K562 (cell line): ENCODE measurements around the gene SLC10A3. TPM values are rescaled to one million over a fixed set of nuclear protein-coding genes. Genes with fewer than 3 reads are reported as not detected.

ENCODE experiments used
- ATAC-seq: fragments of 200-7000 bp; cut with Tn5 transposase; 3 replicates; pipeline ENCODE4 v1.9.1; 2020; ENCODE audit warnings: moderate library complexity
- BruUV-seq: library from RNA; stranded (reverse); fragments of 400-500 nt; replicated peaks from 2 replicates; lab custom pipeline; 2021; lab: Mats Ljungman, UMichigan
- CTCF ChIA-PET: fragments of 300-600 bp; formaldehyde crosslinking; extraction: SDS; loops from one replicate; lab custom pipeline; 2021; ENCODE audit warnings: low intra/inter-chr PET ratio; lab: Yijun Ruan, JAX
- POLR2A ChIA-PET: fragments of 300-600, 350-650 bp; sonication (Branson Sonifier 250); formaldehyde crosslinking; extraction: SDS; loops from one replicate; lab custom pipeline; 2021; ENCODE audit warnings: antibody characterized with exemption, inconsistent platforms; lab: Yijun Ruan, JAX
- DNase-seq, 4 experiments: peaks; one replicate each; pipeline versions ENCODE4 v3.0.0 to v3.0.0-alpha.2; 2011 to 2018; ENCODE audit warnings: low spot score in 3 of 4, mixed read lengths in 3 of 4; ENCODE audit errors: extremely low read depth in 1 of 4
- FAIRE-seq: peaks from 2 replicates; lab custom pipeline; 2011; peaks lifted over from hg19 to GRCh38; lab: Jason Lieb, UNC
- H2AFZ ChIP-seq: 2 replicates; pipeline ENCODE4 v1.6.0; 2011; ENCODE audit warnings: low read depth, low read length, control low read depth, inconsistent platforms
- H3K27ac ChIP-seq: fragments of 200-600 bp; 3 replicates; pipeline ENCODE4 v1.8.0; 2011; ENCODE audit warnings: low read depth, mild to moderate bottlenecking, control low read depth, inconsistent platforms, low read length, moderate library complexity, mixed read lengths; ENCODE audit errors: extremely low read depth
- H3K27me3 ChIP-seq, 2 experiments: fragments of 300-600 bp in 1 of 2; 2 replicates in 1 of 2; 3 replicates in 1 of 2; pipeline versions ENCODE4 v1.6.0 to v1.8.0; 2011; ENCODE audit warnings: inconsistent platforms in 2 of 2, low read length in 2 of 2, mild to moderate bottlenecking in 1 of 2, mixed read lengths in 1 of 2, moderate library complexity in 1 of 2; ENCODE audit not compliant: control insufficient read depth in 2 of 2, insufficient read depth in 2 of 2
- H3K36me3 ChIP-seq: fragments of 300-600 bp; 3 replicates; pipeline ENCODE4 v1.8.0; 2011; ENCODE audit warnings: mild to moderate bottlenecking, low read length, inconsistent platforms; ENCODE audit not compliant: control insufficient read depth, insufficient read depth
- H3K4me1 ChIP-seq, 2 experiments: fragments of 200-600 bp in 1 of 2; replicated peaks in 1 of 2; 2 replicates in 1 of 2; 3 replicates in 1 of 2; pipeline versions ENCODE4 v1.5.1 to v1.8.0; 2011; ENCODE audit warnings: inconsistent platforms in 2 of 2, low read length in 2 of 2, mild to moderate bottlenecking in 1 of 2, mixed read lengths in 1 of 2, moderate library complexity in 1 of 2; ENCODE audit not compliant: control insufficient read depth in 2 of 2, insufficient read depth in 2 of 2
- H3K4me2 ChIP-seq: 2 replicates; pipeline ENCODE4 v1.6.1; 2011; ENCODE audit warnings: low read length, control low read depth, inconsistent platforms, mixed read lengths; ENCODE audit not compliant: insufficient read depth
- H3K4me3 ChIP-seq: fragments of 200-600 bp; sonication (generic), shearing (Covaris generic); 2 replicates; pipeline ENCODE4 v1.5.1; 2016; ENCODE audit warnings: control low read depth, inconsistent platforms
- H3K79me2 ChIP-seq: fragments of 200-600 bp; 3 replicates; pipeline ENCODE4 v1.8.0; 2011; ENCODE audit warnings: low read length, inconsistent platforms; ENCODE audit not compliant: control insufficient read depth, insufficient read depth
- H3K9ac ChIP-seq, 2 experiments: 2 replicates each; pipeline versions ENCODE4 v1.6.0 to v1.6.1; 2011; ENCODE audit warnings: low read depth in 2 of 2, low read length in 2 of 2, control low read depth in 1 of 2, inconsistent platforms in 1 of 2, mild to moderate bottlenecking in 1 of 2, mixed read lengths in 1 of 2; ENCODE audit not compliant: insufficient read depth in 1 of 2
- H3K9me1 ChIP-seq: one replicate; pipeline ENCODE4 v1.6.0; 2011; ENCODE audit warnings: inconsistent platforms, mild to moderate bottlenecking, low read length, moderate library complexity; ENCODE audit not compliant: control insufficient read depth, insufficient read depth
- H3K9me3 ChIP-seq: replicated peaks from 2 replicates; pipeline ENCODE4 v1.5.1; 2011; ENCODE audit warnings: low read depth, low read length, inconsistent platforms; ENCODE audit not compliant: control insufficient read depth, insufficient read depth
- H4K20me1 ChIP-seq: replicated peaks from 2 replicates; pipeline ENCODE4 v1.6.1; 2011; ENCODE audit warnings: low read length, inconsistent platforms, mixed read lengths; ENCODE audit not compliant: control insufficient read depth, insufficient read depth
- CTBP1 ChIP-seq: fragments of 450-650 bp; IDR thresholded peaks from 2 replicates; pipeline ENCODE4 v1.6.1; 2016; ENCODE audit warnings: borderline replicate concordance
- FIP1L1 ChIP-seq: fragments of 200-400 bp; formaldehyde crosslinking; IDR thresholded peaks from 2 replicates; pipeline ENCODE4 v1.6.1; 2018; ENCODE audit warnings: mild to moderate bottlenecking, low read depth, low read length; ENCODE audit not compliant: poor library complexity, severe bottlenecking
- FOXK1 ChIP-seq: sonication (generic); formaldehyde crosslinking; IDR thresholded peaks from 2 replicates; pipeline ENCODE4 v1.8.0; 2022; ENCODE audit warnings: missing genetic modification reagents, mild to moderate bottlenecking, borderline replicate concordance
- L3MBTL2 ChIP-seq: fragments of 450-650 bp; IDR thresholded peaks from 2 replicates; pipeline ENCODE4 v1.6.1; 2016; ENCODE audit warnings: mild to moderate bottlenecking, moderate library complexity
- MAFF ChIP-seq: IDR thresholded peaks from 2 replicates; pipeline ENCODE4 v1.6.1; 2012; ENCODE audit warnings: low read length, improper control_type of control experiment
- RBBP5 ChIP-seq: fragments of 200-600 bp; sonication (generic); IDR thresholded peaks from 2 replicates; pipeline ENCODE4 v1.6.1; 2012; ENCODE audit warnings: borderline replicate concordance, mild to moderate bottlenecking, low read length, control low read depth, inconsistent platforms; ENCODE audit not compliant: insufficient read depth, poor library complexity, severe bottlenecking
- SMAD4 ChIP-seq: fragments of 250-450 bp; sonication (Bioruptor Pico); conservative IDR thresholded peaks from 2 replicates; pipeline ENCODE4 v1.8.0; 2021; ENCODE audit warnings: inconsistent platforms, mild to moderate bottlenecking, moderate library complexity
- ZNF282 ChIP-seq: sonication (generic); formaldehyde crosslinking; IDR thresholded peaks from 2 replicates; pipeline ENCODE4 v1.8.1; 2023; ENCODE audit warnings: missing genetic modification reagents
- ZNF561 ChIP-seq: fragments of 450-650 bp; formaldehyde crosslinking; conservative IDR thresholded peaks from 2 replicates; pipeline ENCODE4 v1.4.0; 2020; ENCODE audit warnings: mild to moderate bottlenecking, moderate library complexity
- WGBS: fragments of 100-300 bp; shearing (Covaris generic); methylation state at CpG from one replicate; pipeline ENCODE4 v1.1.6; 2016; ENCODE audit warnings: low coverage, mixed read lengths; ENCODE audit not compliant: insufficient coverage; ENCODE audit errors: missing lambda C conversion rate; 5-methylcytosine and 5-hydroxymethylcytosine counted together
- in situ Hi-C: fragments of 300-500 bp; cut with MboI; formaldehyde crosslinking; loops from 4 replicates; pipeline ENCODE4 v1.15.0; 2018; ENCODE audit warnings: inconsistent platforms, mixed read lengths
- intact Hi-C: fragments of 100-400 bp; cut with micrococcal nuclease; formaldehyde crosslinking; loops from 2 replicates; pipeline ENCODE4 v1.14.2; 2022
- polyA plus RNA-seq, 8 experiments: library from polyadenylated mRNA; depleted of rRNA in 4 of 8; stranded (reverse) in 5 of 8; unstranded in 3 of 8; fragments of >200 nt; fragmentation: Nextera tagmentation in 2 of 8; fragmentation: Illumina TruSeq in 1 of 8; extraction: Ambion mirVana in 2 of 8; extraction: Trizol in 1 of 8; gene quantifications; 2 replicates each; pipeline versions ENCODE4 v1.2.1 to v1.2.3, GENCODE V29; 2011 to 2014; ENCODE audit warnings: inconsistent platforms in 1 of 8, missing spikeins in 1 of 8
- total RNA-seq, 7 experiments: library from RNA; depleted of rRNA in 6 of 7; stranded (reverse); fragments of >200 nt in 6 of 7; fragmentation: Illumina TruSeq in 2 of 7; extraction: Trizol in 2 of 7; gene quantifications; 2 replicates each; pipeline versions ENCODE4 v1.2.1 to v1.2.3, GENCODE V29; 2011 to 2021; ENCODE audit warnings: low replicate concordance in 1 of 7
- TF ChIP-seq, protein P1 (sequence below): fragments of 200-800 bp; sonication (Bioruptor generic); IDR thresholded peaks from 2 replicates; pipeline ENCODE4 v1.6.1; 2017; ENCODE audit warnings: missing genetic modification characterization, missing compliant biosample characterization
- TF ChIP-seq, protein P2 (sequence below), 2 experiments: IDR thresholded peaks; 2 replicates each; pipeline ENCODE4 v1.6.1; 2011; ENCODE audit warnings: borderline replicate concordance in 1 of 2, control low read depth in 1 of 2, low read depth in 1 of 2, low read length in 1 of 2, mild to moderate bottlenecking in 1 of 2, mixed read lengths in 1 of 2, moderate library complexity in 1 of 2; ENCODE audit not compliant: insufficient read depth in 1 of 2, insufficient read length in 1 of 2, poor library complexity in 1 of 2, severe bottlenecking in 1 of 2; ENCODE audit errors: extremely low read depth in 1 of 2
- TF ChIP-seq, protein P3 (sequence below): conservative IDR thresholded peaks from 2 replicates; pipeline ENCODE4 v1.6.1; 2011; ENCODE audit warnings: low read depth, mild to moderate bottlenecking, low read length; ENCODE audit not compliant: control insufficient read depth
- TF ChIP-seq, protein P4 (sequence below): fragments of 450-650 bp; IDR thresholded peaks from 2 replicates; pipeline ENCODE4 v1.6.1; 2017; ENCODE audit warnings: antibody characterized with exemption, mild to moderate bottlenecking

SLC10A3 gene
- total and polyA plus RNA-seq, 9 of the 15 experiments (the other 6 are each of a cell fraction or from before 2014, with no cell fraction given), result 5.2 to 30.6 (median 16.7) TPM

DNA sequence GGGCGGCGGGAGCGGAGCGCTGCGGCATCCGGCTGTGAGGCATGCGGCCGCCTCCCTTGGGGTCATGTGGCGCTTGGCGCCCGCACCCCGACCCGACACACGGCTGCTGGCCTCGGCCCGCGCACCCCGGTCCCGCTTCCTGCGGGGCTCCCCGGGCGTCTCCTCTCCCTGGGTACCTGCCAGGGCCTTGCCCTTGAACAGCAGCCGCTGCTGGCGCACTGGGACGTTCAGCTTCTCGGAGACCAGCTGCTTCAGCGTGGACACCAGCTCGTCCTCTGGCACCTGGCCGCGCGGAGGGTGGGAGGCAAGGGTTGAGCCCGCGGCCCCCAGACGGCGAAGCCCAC is 4.4 kb downstream of the SLC10A3 start:
- Histone ChIP-seq H3K27ac (peak overlapping the region; percentile 87), H3K4me3 (peak overlapping the region; percentile 83), H4K20me1 (peaks cover 7% of the 10 kb centered on the region; the same call in 1 of the 2 replicates), H3K4me1 (peaks cover 44 to 87% of the 10 kb centered on the region in 2 experiments), H3K36me3 (peaks cover 50% of the 10 kb centered on the region), H3K9ac (peak overlapping the region; percentile 84 to 97), H3K9me3 (no peaks in the 10 kb centered on the region), H2AFZ (no peak overlapping the region), H3K9me1 (no peaks in the 10 kb centered on the region), H3K27me3 (no peaks in the 10 kb centered on the region), H3K79me2 (peaks cover 67% of the 10 kb centered on the region), H3K4me2 (peak overlapping the region; percentile 91)
- ChIA-PET CTCF (no interaction called here), POLR2A (interaction anchor here (0.7 to 2.1 kb wide), 4 partner anchors 9 to 88 kb away, joined by 3 to 10 read pairs (median 6); partner anchors contain the start of gene RPL10)
- in situ Hi-C loops, result no loop called here
- WGBS, result 2% methylated on average over 17 of the region's 35 CpGs
- no peak for FAIRE-seq
- intact Hi-C loops, result loop anchor here (5.0 kb wide), 1 partner anchor 89 kb away; the partner anchor contains the start of gene RPL10
- peak in 2 of 4 experiments; percentile 27 to 35 for DNase-seq
- BruUV-seq, result no TSS peak
- peak; percentile 1; the same call in 1 of the 3 replicates for ATAC-seq
- no peak for TF ChIP-seq FOXK1
- no peak for TF ChIP-seq ZNF282 (CRISPR knock-in tag)
- TF ChIP-seq FIP1L1, result peak; percentile 55
- TF ChIP-seq, protein P1, sequence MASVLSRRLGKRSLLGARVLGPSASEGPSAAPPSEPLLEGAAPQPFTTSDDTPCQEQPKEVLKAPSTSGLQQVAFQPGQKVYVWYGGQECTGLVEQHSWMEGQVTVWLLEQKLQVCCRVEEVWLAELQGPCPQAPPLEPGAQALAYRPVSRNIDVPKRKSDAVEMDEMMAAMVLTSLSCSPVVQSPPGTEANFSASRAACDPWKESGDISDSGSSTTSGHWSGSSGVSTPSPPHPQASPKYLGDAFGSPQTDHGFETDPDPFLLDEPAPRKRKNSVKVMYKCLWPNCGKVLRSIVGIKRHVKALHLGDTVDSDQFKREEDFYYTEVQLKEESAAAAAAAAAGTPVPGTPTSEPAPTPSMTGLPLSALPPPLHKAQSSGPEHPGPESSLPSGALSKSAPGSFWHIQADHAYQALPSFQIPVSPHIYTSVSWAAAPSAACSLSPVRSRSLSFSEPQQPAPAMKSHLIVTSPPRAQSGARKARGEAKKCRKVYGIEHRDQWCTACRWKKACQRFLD (CRISPR knock-in tag), result 0 out of 2 replicates have a peak, but pooled peaks have one; percentile 24
- TF ChIP-seq, protein P2, sequence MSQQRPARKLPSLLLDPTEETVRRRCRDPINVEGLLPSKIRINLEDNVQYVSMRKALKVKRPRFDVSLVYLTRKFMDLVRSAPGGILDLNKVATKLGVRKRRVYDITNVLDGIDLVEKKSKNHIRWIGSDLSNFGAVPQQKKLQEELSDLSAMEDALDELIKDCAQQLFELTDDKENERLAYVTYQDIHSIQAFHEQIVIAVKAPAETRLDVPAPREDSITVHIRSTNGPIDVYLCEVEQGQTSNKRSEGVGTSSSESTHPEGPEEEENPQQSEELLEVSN (IDR thresholded peaks at IDR 0.05; ENCODE audit: borderline replicate concordance in 1 of 2, extremely low read depth in 1 of 2, insufficient read depth in 1 of 2, insufficient read length in 1 of 2, low read depth in 1 of 2, low read length in 1 of 2, poor library complexity in 1 of 2, severe bottlenecking in 1 of 2), result peak; percentile 87 to 98
- no peak for TF ChIP-seq CTBP1
- TF ChIP-seq ZNF561, result no peak
- peak; percentile 93 for TF ChIP-seq L3MBTL2
- no peak for TF ChIP-seq MAFF
- TF ChIP-seq, protein P3, sequence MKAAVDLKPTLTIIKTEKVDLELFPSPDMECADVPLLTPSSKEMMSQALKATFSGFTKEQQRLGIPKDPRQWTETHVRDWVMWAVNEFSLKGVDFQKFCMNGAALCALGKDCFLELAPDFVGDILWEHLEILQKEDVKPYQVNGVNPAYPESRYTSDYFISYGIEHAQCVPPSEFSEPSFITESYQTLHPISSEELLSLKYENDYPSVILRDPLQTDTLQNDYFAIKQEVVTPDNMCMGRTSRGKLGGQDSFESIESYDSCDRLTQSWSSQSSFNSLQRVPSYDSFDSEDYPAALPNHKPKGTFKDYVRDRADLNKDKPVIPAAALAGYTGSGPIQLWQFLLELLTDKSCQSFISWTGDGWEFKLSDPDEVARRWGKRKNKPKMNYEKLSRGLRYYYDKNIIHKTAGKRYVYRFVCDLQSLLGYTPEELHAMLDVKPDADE, result 0 out of 2 replicates have a peak, but pooled peaks have one; percentile 19
- TF ChIP-seq RBBP5, result peak; percentile 45
- TF ChIP-seq, protein P4, sequence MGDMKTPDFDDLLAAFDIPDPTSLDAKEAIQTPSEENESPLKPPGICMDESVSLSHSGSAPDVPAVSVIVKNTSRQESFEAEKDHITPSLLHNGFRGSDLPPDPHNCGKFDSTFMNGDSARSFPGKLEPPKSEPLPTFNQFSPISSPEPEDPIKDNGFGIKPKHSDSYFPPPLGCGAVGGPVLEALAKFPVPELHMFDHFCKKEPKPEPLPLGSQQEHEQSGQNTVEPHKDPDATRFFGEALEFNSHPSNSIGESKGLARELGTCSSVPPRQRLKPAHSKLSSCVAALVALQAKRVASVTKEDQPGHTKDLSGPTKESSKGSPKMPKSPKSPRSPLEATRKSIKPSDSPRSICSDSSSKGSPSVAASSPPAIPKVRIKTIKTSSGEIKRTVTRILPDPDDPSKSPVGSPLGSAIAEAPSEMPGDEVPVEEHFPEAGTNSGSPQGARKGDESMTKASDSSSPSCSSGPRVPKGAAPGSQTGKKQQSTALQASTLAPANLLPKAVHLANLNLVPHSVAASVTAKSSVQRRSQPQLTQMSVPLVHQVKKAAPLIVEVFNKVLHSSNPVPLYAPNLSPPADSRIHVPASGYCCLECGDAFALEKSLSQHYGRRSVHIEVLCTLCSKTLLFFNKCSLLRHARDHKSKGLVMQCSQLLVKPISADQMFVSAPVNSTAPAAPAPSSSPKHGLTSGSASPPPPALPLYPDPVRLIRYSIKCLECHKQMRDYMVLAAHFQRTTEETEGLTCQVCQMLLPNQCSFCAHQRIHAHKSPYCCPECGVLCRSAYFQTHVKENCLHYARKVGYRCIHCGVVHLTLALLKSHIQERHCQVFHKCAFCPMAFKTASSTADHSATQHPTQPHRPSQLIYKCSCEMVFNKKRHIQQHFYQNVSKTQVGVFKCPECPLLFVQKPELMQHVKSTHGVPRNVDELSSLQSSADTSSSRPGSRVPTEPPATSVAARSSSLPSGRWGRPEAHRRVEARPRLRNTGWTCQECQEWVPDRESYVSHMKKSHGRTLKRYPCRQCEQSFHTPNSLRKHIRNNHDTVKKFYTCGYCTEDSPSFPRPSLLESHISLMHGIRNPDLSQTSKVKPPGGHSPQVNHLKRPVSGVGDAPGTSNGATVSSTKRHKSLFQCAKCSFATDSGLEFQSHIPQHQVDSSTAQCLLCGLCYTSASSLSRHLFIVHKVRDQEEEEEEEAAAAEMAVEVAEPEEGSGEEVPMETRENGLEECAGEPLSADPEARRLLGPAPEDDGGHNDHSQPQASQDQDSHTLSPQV, result peak; percentile 89; the same call in 1 of the 2 replicates
- peak; percentile 45; the same call in 1 of the 2 replicates for TF ChIP-seq SMAD4 (CRISPR knock-in tag)
